HG02759 (cell line): ENCODE results near the gene MDK.

ENCODE experiments used
- ATAC-seq: cut with Tn5 transposase; IDR thresholded peaks from one replicate; pipeline ENCODE4 v1.9.1; 2021; ENCODE audit warnings: mild to moderate bottlenecking, moderate library complexity; ENCODE audit not compliant: unreplicated experiment

MDK gene

DNA sequence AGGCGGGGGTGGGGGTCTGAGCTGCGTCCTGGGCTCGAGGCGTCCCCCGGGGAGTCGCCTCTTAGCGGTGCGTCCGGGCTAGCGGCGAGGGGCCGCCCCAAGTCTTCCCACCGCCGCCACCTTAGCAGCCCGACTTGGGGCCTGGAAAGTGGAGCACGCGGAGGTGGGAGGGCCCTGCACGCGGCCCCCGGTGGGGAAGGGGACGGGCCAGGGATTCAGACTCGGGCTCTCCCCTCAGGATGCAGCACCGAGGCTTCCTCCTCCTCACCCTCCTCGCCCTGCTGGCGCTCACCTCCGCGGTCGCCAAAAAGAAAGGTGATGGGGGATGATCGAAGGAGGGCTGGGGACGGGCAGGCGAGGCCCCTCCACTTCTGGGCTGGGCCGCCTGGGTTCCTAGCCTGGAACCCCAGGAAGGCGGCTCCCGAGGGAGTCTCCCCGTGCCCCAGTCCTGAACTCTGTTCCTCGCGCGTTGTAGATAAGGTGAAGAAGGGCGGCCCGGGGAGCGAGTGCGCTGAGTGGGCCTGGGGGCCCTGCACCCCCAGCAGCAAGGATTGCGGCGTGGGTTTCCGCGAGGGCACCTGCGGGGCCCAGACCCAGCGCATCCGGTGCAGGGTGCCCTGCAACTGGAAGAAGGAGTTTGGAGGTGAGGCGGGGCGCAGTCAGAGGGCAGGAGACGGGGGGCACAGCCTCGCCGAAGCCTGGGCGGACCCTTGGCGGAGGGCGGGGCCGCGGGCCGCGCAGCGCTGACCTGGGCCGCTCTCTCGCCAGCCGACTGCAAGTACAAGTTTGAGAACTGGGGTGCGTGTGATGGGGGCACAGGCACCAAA is 563 bp downstream of the MDK start:
- ATAC-seq = no peak

DNA sequence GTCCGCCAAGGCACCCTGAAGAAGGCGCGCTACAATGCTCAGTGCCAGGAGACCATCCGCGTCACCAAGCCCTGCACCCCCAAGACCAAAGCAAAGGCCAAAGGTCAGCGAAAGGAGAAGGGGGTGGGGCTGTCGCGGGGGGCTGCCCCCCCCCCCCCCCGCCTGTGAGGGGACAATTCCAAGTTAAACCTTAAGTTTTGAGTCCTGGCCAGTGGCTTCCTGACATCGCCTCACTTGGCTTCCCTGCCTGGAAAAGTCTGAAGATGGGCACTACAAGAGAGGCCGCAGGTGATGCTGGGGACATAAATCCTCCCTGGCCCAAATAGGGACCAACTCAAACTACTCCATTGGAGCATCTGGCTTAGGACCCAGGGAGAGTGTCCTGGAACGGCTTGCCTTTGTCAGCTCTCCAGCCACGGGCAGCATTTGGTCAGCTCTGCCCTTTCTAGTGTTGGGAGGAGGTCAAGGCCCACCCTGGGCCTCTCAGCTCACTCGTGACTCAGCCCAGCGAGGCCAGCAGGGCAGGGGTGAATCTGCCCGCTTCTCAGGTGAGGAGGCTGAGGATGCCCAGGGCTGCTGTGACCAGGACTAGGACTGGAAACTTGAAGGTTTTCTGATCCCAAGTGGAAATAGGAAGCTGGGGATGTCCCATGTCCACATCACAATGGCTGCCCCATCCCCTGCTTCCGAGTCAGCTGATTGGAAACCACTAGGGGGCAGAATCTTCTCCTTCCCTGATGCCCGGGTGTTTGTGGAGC is 1.4 kb downstream of the MDK start:
- ATAC-seq = no peak

DNA sequence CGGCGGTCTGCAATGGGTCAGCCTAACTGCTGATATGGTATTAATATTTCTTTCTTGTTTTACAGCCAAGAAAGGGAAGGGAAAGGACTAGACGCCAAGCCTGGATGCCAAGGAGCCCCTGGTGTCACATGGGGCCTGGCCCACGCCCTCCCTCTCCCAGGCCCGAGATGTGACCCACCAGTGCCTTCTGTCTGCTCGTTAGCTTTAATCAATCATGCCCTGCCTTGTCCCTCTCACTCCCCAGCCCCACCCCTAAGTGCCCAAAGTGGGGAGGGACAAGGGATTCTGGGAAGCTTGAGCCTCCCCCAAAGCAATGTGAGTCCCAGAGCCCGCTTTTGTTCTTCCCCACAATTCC is 1.9 kb downstream of the MDK start:
- no peak for ATAC-seq

DNA sequence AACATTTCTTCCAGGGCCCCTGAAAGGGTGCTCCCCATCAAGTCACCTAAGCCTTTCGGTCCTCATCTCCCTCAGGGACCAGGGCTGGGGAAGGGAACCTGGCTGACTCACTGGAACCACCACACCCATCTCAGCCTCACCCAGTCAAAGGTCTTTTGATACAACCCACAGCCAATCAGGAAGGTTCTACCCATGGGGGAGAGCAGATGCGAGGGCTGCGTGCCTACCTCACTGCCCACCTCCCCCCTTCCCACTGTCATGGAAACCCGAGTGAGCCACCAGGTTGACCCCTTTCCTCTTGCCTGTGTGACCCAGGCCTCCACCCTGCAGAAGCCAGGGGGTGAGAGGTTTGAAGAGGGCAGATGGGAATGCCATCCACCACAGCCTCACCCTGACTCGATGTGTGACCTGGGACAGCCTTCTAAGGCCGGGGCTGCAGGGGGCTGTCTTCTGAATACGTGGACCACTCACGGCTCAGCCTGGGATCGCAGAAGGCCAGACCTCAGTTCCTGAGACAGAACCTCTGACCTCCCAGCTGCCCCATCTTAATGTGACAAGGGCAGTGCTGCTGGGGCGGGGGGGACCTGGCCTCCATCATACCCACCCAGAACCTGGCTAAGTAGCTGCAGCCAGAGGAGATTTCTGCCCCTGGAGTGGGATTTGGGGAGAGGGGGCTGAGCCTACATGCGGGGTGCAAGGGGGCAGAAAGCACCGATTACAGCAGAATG is 2.7 kb downstream of the MDK start:
- no peak for ATAC-seq

DNA sequence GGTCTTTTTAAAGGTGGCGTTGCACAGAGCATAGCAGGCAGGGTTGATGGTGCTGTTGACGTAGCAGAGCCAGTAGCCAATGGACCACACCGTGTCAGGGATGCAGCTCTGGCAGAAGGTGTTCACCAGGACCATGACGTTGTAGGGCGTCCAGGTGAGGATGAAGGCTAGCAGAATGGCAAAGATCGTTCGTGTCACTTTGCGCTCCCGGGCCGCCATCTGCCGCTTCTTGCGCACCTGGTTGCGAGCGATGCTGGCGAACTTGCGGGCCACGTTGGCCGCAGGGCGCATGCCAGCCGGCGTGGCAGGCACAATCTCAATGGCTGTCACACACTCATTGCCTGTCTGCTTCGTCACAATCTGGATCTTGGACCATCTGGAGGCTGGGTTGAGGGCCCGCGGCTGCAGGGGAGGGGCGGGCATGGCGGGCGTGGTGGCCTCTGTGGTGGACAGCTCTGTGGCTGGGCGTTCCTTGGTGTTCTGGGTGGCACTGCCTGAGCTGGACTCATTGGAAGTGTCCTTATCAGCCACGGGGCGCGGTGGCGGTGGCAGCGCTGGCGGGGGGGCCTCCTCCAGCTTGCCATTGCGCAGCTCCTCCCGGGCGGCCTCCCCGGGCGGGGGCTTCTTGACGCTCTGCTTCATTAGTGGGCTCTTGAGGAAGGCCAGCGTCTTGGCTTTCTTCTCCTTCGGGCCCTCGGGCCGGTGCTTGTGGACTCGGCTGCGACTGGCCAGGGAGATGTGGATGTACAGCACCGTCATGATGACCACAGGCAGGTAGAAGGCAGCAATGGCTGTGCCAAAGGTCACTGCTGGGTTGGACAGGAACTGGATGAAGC is 3.9 kb downstream of the MDK start:
- no peak for ATAC-seq

DNA sequence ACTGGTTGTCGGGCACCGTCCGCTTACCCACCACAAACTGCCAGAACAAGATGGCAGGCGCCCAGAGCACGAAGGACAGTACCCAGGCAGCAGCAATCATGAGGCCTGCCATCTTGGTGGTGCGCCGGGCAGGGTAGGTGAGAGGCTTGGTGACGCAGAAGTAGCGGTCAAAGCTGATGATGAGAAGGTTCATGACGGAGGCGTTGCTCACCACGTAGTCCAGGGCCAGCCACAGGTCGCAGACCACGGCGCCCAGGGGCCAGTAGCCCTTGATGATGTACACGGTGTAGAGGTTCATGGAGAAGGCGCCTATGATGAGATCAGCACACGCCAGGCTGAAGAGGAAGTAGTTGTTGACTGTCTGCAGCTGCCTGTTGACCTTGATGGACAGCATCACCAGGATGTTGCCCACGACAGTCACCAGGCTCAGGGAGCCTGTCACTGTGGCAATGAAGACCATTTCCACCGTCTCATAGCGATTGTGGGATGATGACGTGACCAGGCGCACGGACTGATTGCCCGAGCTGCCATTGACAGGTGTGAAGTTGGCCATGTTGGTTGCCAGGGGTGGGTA is 4.6 kb downstream of the MDK start:
- no peak for ATAC-seq

DNA sequence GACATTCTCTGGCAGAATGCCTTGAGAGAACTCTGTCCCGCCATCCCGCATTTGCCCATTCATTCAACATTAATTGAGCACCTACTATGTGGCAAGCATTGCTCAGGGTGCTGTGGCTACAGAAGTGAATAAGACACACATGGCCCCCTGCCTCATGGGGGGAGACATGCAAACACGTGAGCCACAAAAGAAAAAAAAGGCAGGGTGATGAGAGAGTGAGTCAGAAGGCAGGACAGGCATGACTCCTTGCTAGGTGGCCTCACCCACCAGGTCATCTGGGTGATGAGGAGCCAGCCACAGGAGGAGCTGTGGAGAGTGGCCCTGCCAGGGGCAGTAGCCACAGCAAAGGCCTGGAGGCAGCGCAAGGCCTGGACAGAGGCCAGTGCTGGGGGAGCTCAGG is 5.2 kb downstream of the MDK start:
- ATAC-seq = no peak

DNA sequence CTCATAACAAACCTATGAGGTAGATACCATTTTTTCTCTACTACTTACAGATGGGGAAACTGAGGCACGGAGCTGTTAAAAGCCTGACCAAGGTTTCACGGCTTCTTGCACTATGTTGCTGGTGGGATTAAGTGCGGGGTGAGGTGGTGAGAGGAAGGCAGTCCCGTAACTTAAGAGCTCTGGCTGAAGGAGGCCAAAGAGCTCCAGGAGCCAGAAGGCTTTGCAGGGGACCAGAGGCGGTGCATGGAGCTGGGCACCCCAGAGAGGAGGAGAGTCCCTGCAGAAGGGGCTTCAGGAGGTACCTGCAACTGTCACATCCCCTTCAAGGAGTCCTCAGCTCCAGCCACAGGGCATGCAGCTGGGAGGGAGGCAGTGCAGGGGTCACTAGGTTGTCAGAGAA is 6.0 kb downstream of the MDK start:
- ATAC-seq = no peak

DNA sequence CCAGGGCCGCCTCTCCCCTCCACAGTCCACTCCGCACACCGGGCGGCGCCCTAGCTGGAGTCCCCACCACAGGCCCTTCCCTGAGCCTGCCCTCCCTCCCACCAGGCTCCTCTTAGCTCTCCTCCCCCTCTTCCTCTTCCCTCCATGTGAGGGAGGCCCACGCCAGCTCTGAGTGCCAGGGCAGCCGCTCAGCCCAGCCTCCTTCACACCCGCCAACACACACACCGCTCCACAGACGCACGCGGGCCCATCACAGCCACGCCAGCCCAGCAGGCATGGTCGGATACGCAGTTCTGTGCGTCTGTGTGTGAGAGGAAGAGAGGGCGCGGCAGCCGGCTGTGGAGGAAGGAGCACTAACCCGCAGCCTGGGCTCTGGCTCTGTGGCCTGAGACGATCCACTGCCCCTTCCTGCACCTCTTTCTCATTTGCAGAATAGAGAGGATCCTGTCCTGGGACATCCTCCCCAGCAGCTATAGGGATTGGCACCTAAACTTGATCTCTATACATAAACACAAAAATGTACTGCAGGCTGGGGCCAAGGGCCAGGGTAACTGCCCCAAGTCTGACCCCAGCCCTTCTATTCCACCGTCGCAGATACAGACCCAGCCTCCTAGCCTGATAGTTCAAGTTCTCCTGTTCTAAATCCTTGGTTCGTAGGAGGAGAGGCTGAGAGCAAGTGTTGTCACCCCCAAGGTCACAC is 6.6 kb downstream of the MDK start:
- ATAC-seq = no peak

DNA sequence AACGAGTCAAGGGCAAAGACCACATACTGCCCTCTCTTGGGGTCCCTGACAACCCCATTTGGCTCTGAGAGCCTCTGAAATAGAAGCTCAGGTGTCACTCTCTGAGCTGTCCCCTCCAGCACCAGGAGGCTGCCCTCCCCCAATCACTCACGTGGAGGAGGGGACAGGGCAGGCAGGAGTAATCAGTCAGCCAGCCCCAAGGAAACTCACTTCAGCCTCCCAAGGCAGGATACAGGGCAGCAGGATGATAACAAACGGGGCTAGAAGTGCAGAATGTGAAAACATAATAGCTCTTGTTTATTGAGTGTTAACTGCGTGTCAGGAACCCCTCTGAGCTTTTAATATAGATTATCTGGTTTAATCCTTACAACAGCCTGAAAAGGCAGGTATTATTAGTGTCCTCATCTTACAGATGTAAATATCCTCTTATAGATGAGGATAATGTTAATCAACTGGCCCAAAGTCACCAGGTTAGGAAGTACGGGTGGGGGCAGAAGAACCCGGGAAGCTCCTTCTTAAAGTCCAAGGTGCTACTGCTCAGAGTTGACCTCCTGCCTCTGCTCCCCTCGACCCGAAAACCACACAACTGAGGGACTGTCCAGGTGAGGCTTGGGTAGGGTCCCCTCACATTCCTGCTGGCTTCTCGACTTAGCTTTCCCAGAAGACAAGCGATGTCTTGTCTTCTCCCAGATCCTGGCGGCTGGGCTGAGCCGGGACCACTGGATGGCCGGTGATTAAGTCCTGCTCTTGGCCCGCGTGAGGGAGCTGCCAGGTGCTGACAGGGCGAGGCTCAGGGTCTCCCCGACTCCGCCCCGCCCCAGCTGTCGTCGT is 7.4 kb downstream of the MDK start:
- no peak for ATAC-seq

DNA sequence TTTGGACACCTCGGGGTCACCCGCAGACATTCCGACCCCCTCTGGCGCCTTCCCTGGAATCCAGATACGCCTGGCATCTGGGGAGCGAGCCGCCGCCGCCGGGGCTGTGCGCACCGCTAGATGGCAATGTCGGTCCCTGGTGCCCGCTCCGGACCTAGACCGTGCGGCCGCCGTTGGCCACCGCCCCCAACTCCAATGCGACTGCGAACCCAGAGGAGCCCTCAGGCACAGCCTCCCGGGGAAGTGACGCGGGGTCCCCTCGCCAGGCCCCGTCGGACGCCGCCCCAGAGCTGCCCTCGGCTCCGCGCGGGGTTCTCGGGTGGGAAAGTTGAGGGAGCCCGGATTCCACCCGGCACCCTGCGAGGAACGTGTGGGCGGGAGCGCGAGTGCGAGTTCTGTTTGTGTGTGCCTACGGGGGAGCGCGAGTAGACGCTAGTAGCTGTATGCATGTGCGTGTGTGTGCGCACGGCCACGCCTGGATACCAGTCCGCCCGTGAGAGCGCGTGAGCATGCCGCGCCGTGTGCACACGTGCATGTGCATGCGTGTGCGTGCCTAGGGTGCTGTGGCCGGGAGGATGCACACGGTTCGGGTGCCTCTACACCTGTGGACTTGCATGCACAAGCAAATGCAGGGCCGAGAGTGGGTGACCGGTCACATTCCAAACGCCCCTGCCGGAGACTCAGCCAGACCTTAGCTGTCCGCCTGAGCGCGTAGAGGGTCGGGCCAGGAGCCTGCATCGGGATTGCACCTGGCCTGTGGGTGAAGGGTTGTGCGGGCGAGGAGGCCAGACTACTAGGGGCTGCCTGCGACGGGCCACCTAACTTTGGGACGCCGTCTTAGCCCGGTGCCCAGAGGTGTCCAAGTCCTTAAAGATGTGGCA is 8.2 kb downstream of the MDK start:
- peak; percentile 53 for ATAC-seq

DNA sequence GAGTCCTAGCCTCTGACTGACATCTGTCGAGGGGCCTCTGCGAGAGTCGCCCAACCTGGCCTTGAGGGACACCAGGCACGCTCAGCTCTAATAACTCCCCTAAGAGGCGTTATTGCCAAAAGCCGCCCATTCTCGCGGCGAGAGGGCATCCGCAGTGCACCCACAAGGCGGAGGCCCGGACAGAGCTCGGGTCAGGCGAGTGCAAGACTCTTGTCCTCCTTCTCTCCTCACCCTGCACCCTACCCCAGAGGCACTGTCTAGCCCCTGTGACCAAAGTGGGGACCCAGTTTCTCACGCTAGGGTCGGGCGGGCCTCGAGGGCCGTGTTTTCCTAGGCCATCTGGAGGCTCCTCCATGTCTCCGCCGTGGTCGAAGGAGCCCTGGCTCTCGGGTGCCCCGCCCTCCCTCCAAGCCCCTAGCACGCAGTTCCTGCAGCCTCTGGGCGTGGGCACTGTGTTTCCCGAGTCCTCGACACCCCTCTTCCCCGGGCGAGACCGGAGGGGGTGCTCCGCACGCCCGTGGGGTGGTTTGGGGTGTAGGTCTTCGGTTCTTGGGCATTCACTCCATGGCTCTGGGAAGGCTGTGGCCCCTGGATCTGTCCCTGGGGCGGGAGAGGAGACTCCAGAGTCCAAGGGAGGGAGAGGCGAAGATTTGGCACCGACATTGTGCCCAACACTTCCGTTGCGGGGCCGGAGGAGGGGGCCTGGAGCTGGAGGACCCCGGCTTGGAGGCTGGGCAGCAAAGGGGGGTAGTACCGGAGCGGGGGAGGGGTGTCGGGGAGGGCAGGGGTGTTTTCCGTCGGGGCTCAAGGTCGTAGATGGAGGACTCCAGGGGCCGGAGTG is 9.1 kb downstream of the MDK start:
- ATAC-seq = no peak

DNA sequence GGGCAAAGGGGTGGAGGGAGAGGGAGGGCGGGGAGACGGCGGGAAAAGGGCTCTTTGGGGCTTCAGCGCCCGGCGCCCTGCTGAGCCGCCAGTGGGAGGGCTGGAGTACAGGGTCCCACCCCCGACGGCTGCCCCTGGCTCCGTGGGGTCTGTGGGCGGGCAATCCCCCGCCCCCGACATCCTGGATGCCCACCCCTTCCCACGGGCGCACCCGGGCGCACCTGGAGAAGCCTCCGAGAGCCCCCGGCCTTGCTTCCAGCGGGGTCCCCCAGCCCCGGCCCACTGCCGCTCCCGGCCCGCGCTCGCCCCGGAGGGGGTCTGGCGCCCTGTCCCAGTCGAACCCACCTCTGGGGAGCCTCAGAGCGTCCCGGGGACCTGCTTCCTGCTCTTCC is 9.7 kb downstream of the MDK start:
- ATAC-seq = no peak

DNA sequence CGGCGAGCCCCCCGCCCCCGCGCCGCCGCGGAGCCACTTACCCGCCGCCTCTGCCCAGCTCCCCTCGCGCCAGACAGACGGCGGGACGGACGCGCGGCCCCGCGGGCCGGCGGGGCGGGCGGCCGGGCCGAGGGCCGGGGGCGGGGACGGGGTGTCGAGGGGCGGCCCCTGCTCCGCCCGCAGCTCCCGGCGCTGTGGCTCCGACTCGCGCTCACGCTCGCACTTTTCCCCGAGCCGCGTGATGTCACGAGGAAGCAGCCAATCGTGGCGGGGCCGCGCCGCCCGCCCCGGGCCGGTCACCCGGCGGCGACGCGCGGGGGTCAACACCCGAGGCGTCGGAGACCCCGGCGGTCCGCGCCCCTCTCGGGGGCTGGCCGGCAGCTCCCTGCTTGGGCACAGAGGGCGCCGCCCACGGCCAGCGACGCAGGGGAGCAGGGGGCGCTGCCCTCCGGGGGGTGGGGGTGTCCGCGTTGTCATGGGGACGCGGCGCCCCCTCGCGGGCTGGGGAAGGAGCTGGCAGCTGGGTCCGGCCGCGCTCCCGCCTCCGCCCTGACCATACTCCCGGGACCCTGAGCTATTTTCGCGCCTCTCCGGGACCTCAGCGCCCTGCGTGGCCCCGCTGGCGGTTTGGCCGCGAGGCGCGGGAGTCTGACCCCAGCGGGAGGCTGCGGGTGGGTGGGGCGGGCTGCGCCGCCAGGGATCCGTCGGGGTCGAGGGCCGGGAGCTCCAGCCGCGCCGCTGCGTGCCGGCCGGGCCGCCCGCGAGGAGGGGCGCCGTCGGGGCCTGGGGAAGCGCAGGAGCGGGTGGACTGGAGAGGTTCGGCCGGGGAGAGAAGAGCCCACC is 10.3 kb downstream of the MDK start, which contains the start of gene CHRM4:
Gene CHRM4 (minus strand): TSS at position 199 of the 843 bp plus-strand sequence. CDS start 5,219 bp downstream, outside the sequence.
- ATAC-seq = peak; percentile 30

DNA sequence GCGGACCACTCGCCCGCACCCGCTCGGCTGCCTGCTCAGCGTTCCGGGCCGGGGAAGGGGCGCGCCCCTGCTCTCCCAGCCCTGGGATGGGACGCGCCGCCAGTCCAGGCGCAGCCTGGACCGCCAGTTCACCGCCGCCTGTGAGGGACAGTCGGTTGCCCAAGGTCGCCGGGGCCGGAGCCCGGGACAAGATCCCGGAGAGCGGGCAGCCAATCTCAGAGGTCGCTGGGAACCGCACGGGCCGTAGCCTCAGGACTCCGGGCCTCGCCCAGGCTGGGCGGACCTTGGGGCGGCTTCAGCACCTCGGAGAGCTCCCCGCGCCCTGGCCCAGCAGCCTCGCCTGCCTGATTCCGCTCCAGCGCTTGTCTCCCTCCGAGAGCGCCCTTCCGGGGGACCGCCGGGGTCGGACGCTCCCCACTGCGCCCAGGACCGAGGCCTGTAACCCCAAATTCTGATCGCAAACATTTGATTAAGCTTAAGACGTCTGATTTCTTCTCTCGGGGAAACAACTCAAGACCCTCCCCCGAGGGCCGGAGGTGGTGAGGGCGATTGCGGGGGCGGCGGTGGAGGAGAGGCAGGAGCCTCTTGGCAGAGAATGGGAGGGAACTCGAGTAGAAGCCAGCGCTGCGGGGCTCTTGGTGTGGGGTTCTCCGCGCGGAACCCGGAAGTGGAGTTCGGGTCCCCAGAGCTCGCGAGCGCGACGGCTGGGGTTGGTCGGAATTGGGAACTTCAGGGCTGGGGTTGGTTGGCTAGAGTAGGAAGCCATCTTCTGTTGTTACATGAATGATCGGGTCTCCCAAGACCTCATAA is 11.2 kb downstream of the MDK start:
- ATAC-seq = peak; percentile 73
